Ectodermal cell (in vitro differentiated cells): Measurements from ENCODE around the gene FHL5. TPM values are rescaled to one million over a fixed set of nuclear protein-coding genes. Genes with fewer than 3 reads are reported as not detected.
A peak's percentile ranks its signal among the peaks of the same experiment; 100 is the strongest.

Experiments used
- H3K27ac ChIP-seq: 2 replicates; pipeline ENCODE4 v1.7.0; 2013; ENCODE audit warnings: mild to moderate bottlenecking, low read depth, low read length; ENCODE audit not compliant: insufficient read depth, poor library complexity, severe bottlenecking
- H3K27me3 ChIP-seq: 2 replicates; pipeline ENCODE4 v1.7.0; 2013; ENCODE audit warnings: mild to moderate bottlenecking, low read length; ENCODE audit not compliant: insufficient read depth, control insufficient read depth, poor library complexity, severe bottlenecking
- H3K36me3 ChIP-seq: one replicate; pipeline ENCODE4 v1.7.0; 2013; ENCODE audit warnings: low read length; ENCODE audit not compliant: control insufficient read depth, insufficient read depth
- H3K4me1 ChIP-seq: one replicate; pipeline ENCODE4 v1.7.0; 2013; ENCODE audit warnings: low read length; ENCODE audit not compliant: control insufficient read depth, insufficient read depth
- H3K4me3 ChIP-seq: 2 replicates; pipeline ENCODE4 v1.7.0; 2013; ENCODE audit warnings: low read depth, low read length, control low read depth; ENCODE audit not compliant: insufficient read depth
- H3K9me3 ChIP-seq: 2 replicates; pipeline ENCODE4 v1.7.0; 2013; ENCODE audit warnings: mild to moderate bottlenecking, low read length, moderate library complexity; ENCODE audit not compliant: control insufficient read depth
- WGBS, 2 experiments: methylation state at CpG; one replicate each; pipeline ENCODE4 v1.1.7; 2013; ENCODE audit warnings: missing lambda C conversion rate in 2 of 2; 5-methylcytosine and 5-hydroxymethylcytosine counted together
- polyA plus RNA-seq, 4 experiments: library from polyadenylated mRNA; stranded (reverse); fragments of 50-300 nt; gene quantifications; one replicate each; pipeline ENCODE4 v1.2.3, GENCODE V29; 2013

Gene FHL5, protein sequence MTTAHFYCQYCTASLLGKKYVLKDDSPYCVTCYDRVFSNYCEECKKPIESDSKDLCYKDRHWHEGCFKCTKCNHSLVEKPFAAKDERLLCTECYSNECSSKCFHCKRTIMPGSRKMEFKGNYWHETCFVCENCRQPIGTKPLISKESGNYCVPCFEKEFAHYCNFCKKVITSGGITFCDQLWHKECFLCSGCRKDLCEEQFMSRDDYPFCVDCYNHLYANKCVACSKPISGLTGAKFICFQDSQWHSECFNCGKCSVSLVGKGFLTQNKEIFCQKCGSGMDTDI
- not detected for polyA plus RNA-seq (2013, experiment 1 of 4)
- polyA plus RNA-seq (2013, experiment 2 of 4), result not detected
- polyA plus RNA-seq (2013, experiment 3 of 4), result not detected
- polyA plus RNA-seq (2013, experiment 4 of 4), result not detected

DNA sequence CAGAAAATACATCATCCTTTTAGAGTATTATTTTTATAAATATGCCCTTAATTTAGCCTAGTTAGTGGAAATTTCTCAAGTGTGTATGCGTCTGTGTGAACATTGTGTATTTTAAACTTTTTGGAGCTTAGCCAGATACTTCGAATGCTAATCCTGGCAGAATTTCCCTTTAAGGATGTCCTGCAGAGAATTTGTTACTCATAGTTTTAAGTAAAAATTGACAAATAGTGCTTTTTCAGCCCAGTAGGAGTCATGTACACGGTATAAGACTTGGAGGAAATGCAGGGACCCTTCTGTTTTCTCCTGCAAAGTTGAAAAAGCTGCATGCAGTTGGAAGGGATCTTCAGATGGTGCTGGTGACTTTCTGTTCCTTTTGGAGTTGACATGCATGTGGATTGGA lies at the start of gene FHL5:
Gene FHL5 (plus strand): TSS at position 243 of the 400 bp plus-strand sequence. CDS start 40,486 bp downstream, outside the sequence.
- Histone ChIP-seq H3K9me3 (no peaks in the 10 kb centered on the region), H3K27me3 (no peaks in the 10 kb centered on the region), H3K4me3 (no peak within 1 kb of the TSS), H3K27ac (no peak within 1 kb of the TSS), H3K4me1 (no peaks in the 10 kb centered on the region), H3K36me3 (no peaks in the 10 kb centered on the region)
- WGBS, 2 experiments, result 84 to 97% methylated on average over 3 of the region's 3 CpGs

DNA sequence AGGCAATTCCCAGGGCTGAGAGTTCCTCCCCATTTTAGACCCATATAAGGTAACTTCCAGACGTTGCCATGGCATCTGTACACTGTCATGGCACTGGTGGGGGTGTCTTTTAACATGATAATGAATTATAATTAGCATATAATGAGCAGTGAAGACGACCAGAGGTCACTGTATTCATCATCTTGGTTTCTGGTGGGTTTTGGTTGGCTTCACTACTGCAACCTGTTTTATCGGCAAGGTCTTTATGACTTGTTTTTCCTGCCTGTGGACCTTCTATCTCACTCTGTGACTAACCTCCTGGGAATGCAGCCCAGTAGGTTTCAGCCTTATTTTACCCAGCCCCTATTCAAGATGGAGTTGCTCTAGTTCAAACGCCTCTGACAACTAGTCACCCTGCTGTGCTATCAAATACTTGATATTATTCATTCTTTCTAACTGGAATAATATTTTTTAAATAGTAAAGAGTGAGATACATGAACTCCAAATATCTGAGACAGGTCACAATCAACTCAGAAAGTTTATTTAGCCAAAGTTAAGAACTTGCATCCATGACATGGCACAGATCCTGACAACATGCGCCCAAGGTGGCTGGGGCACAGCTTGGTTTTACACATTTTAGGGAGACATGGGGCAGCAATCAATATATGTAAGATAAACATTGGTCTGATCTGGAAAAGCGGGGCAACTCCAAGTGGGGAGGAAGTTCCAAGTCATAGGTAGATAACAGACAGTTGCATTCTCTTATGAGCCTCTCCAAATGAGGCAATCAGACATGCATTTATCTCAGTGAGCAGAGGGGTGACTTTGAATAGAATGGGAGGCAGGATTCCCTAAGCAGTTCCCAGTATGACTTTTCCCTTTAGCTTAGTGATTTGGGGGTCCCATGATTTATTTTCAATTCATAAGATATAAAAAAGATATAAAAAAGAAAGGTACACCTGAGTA lies 42.5 kb upstream of the FHL5 start:
- Histone ChIP-seq H3K9me3 (no peaks in the 10 kb centered on the region), H3K36me3 (no peaks in the 10 kb centered on the region), H3K4me1 (no peaks in the 10 kb centered on the region), H3K27ac (no peak overlapping the region), H3K27me3 (no peaks in the 10 kb centered on the region), H3K4me3 (peak overlapping the region; percentile 89)
- WGBS, 2 experiments, result 53 to 59% methylated on average over 4 to 5 of the region's 6 CpGs

DNA sequence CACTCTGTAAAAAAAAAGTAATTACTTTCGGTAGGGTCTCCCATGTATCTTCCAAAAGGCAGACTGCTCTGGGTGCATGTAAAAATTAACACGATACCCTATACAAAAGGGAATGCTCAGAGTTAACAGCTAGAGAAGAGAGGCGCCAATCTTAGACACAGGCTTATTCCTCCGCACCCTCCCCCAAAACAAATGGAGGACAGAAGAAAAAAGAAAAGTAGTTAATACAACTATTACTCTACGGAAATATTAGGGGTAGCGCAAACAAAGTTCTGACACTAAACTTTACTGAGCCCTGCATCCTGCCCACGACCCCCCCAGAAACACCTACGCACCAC lies 41.7 kb upstream of the FHL5 start:
- 0 to 1% methylated on average over 6 of the region's 8 CpGs for WGBS, 2 experiments
- Histone ChIP-seq H3K27me3 (no peaks in the 10 kb centered on the region), H3K36me3 (no peaks in the 10 kb centered on the region), H3K4me1 (no peaks in the 10 kb centered on the region), H3K9me3 (no peaks in the 10 kb centered on the region), H3K27ac (peak overlapping the region; percentile 61), H3K4me3 (peak overlapping the region; percentile 89)

DNA sequence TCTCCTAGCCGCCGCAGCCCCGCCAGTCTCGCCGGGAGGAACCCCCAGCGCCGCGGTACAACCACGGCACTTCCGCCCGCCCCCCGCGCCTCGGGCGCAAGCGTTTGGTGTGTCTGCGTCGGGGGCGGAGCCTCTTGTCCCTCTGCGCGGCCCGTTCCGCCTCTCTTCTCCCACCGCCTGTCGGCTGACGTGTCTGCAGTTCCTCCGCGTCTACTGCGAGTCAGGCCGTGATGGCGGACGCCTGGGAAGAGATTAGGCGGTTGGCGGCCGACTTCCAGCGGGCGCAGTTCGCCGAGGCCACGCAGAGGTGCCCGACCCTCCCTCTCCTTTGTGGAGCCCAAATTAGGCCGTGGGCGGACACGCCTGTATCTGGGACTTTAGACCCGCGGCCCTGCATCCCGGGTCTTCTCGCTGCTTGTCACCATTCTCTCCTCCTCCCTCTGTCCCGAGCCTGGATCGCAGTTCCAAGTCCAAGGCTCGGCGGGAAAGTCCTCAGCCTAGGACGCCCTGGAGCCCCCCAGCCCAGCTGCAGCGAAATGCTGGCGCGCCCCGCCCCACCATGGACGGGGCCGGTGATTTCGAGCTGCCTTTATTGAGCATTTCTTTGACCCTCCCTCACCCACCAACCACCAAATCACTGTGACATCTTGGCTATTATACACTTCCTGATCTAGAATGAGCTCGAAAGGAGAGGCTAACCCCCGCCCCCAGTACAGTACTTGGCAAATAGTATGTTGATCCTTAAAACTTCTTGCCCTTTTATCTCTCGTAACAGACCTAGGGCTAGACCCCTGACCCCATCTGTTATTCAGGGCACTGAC lies 41.1 kb upstream of the FHL5 start, which contains the start of gene UFL1:
Gene UFL1 (plus strand): TSS at position 163 of the 821 bp plus-strand sequence. CDS start 68 bp downstream, at position 231.
- Histone ChIP-seq H3K9me3 (no peaks in the 10 kb centered on the region), H3K27ac (peak within 1 kb of the TSS; percentile 90), H3K4me3 (peak within 1 kb of the TSS; percentile 89), H3K36me3 (no peaks in the 10 kb centered on the region), H3K27me3 (no peaks in the 10 kb centered on the region), H3K4me1 (no peaks in the 10 kb centered on the region)
- WGBS, 2 experiments, result 0% methylated on average over 63 of the region's 63 CpGs

DNA sequence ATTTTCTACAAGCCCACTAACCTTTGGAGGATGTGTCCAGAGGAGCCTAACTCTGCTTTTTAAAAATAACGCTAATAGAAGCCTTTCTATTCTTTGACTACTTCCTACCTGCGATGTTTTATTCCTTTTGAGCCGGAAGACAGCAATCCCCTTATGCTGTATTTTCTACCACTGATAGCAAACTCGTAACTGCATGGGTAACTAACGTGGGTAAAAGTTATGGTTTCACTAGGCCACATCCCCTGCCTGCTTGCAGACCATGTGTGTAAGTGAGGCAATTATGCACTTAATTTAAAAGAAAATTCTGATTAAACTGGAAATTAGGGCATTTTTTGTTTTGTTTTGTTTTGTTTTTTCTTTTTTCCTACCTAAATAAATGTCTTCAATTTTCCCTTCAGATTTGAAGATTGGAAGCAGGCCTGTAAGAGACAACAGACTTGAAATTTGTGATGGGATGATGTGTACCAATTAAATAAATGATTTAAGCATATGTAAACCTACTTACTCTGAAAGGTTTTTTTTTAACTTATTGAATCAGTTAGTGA lies 40.4 kb upstream of the FHL5 start:
- Histone ChIP-seq H3K27ac (peak overlapping the region; percentile 90), H3K36me3 (no peaks in the 10 kb centered on the region), H3K27me3 (no peaks in the 10 kb centered on the region), H3K9me3 (no peaks in the 10 kb centered on the region), H3K4me1 (no peaks in the 10 kb centered on the region), H3K4me3 (peak overlapping the region; percentile 89)
- 34 to 48% methylated on average over 5 of the region's 5 CpGs for WGBS, 2 experiments

DNA sequence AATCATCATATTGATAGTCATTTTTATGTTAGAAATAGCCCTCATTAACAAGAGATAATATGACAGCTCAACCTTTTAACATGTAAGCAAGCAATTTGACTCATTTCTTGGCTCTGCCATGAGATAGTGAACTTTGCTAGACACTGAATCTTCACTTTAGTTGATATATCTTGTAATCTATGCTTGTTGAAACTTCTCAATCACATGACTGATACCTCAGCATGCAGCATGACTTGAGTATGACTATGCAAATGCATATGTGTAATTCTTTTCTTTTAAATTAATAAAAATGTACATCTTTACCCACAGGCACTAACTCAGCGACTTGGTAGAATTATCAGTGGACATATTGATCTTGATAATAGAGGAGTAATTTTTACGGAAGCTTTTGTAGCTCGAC lies 34.7 kb upstream of the FHL5 start:
- H3K4me1 ChIP-seq, result no peaks in the 10 kb centered on the region
- H3K27me3 ChIP-seq, result no peaks in the 10 kb centered on the region
- H3K4me3 ChIP-seq, result no peak overlapping the region
- no peaks in the 10 kb centered on the region for H3K9me3 ChIP-seq
- 81% methylated on average over 3 of the region's 3 CpGs; no CpG with 5 or more reads in 1 of the 2 experiments for WGBS, 2 experiments
- peaks cover 17% of the 10 kb centered on the region for H3K36me3 ChIP-seq
- no peak overlapping the region for H3K27ac ChIP-seq

DNA sequence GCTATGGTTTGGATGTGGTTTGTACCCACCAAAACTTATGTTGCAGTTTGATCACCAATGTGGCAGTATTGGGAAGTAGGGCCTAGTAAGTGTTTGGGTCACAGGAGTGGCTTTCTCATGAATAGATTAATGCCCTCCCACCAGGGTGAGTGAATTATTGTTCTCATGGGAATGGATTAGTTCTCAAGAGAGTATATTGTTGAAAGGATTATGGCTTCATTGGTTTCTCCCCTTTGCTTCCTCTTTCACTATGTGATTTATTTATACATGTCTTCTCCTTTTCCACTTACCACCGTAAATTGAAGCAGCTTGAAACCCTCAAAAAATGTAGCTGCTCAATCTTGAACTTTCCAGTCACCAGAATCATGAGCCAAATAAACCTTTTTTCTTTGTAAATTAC lies 30.5 kb upstream of the FHL5 start:
- Histone ChIP-seq H3K36me3 (peaks cover 17% of the 10 kb centered on the region), H3K9me3 (no peaks in the 10 kb centered on the region)

DNA sequence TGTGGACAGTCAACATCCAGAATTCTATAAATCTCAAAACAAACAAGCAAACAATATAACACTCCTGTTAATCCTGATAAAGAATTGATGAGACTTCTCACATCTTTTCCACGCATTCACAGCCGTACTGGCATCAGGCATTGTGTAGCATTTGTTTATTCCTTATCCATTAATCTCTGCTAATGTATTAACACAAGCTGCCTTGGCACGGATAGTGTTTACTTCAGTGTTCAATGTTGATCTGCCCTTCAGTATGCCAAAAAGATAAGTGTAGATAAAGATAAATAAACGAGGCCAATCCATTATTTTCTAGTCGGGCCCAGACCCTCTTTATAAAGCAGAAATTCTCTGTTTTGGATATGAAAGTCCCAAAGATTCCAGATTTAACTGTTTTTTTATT lies 25.2 kb upstream of the FHL5 start:
- Histone ChIP-seq H3K27ac (no peak overlapping the region), H3K4me3 (no peak overlapping the region), H3K27me3 (no peaks in the 10 kb centered on the region), H3K4me1 (no peaks in the 10 kb centered on the region), H3K36me3 (peaks cover 12% of the 10 kb centered on the region), H3K9me3 (no peaks in the 10 kb centered on the region)
- WGBS, 2 experiments, result 94 to 95% methylated on average over 5 of the region's 5 CpGs

More for the DNA sequence above, 30.5 kb upstream of the FHL5 start:
- Histone ChIP-seq H3K27ac (no peak overlapping the region), H3K4me1 (no peaks in the 10 kb centered on the region), H3K4me3 (no peak overlapping the region), H3K27me3 (no peaks in the 10 kb centered on the region)
- 83 to 91% methylated on average over 1 of the region's 1 CpG for WGBS, 2 experiments

DNA sequence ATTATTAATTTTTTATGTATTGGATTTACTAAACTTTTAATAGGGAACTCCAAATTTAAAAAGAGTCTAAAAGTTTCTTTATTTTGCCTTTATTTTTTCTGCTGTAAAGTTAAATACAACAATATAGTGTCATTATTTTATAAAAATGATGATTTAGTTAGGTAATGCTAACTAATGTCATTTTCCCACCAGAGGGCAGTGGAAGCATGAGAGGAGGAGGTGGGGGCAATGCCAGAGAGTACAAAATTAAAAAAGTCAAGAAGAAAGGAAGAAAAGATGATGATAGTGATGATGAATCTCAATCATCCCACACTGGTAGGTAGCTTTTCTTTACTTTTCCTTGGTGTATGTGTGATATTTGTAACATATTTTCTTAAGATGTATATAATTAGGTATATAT lies 20.2 kb upstream of the FHL5 start:
- no peaks in the 10 kb centered on the region for H3K27me3 ChIP-seq
- no peak overlapping the region for H3K4me3 ChIP-seq
- peaks cover 18% of the 10 kb centered on the region for H3K36me3 ChIP-seq
- no peak overlapping the region for H3K27ac ChIP-seq
- H3K9me3 ChIP-seq, result no peaks in the 10 kb centered on the region
- no peaks in the 10 kb centered on the region for H3K4me1 ChIP-seq
